SU-DHL-6 (cell line): Measurements from ENCODE around the gene ATRIP.

Experiments used
- H2AFZ ChIP-seq: fragments of 200-600 bp; sonication (generic); 2 replicates; pipeline ENCODE4 v1.6.1; 2014; ENCODE audit warnings: low read depth, mild to moderate bottlenecking, moderate library complexity, mixed read lengths, antibody characterized with exemption, low read length; ENCODE audit not compliant: severe bottlenecking
- H3F3A ChIP-seq: fragments of 200-600 bp; shearing (Covaris generic); 2 replicates; pipeline ENCODE4 v1.6.0; 2016; ENCODE audit warnings: antibody characterized with exemption, mild to moderate bottlenecking; ENCODE audit not compliant: insufficient read depth
- H3K27ac ChIP-seq: fragments of 200-600 bp; sonication (generic); 2 replicates; pipeline ENCODE4 v1.5.1; 2016; ENCODE audit warnings: low read depth, mild to moderate bottlenecking, low read length, moderate library complexity, mixed read lengths
- H3K27me3 ChIP-seq: fragments of 200-600 bp; sonication (generic), shearing (Covaris generic); 2 replicates; pipeline ENCODE4 v1.6.0; 2014; ENCODE audit warnings: mild to moderate bottlenecking, low read length
- H3K36me3 ChIP-seq: fragments of 200-600 bp; sonication (generic); 2 replicates; pipeline ENCODE4 v1.6.1; 2014; ENCODE audit warnings: mild to moderate bottlenecking, low read length, mixed read lengths
- H3K4me2 ChIP-seq: fragments of 300-600, 200-600 bp; shearing (Covaris generic), sonication (generic); 2 replicates; pipeline ENCODE4 v1.6.0; 2014; ENCODE audit warnings: low read length, low read depth, mild to moderate bottlenecking; ENCODE audit not compliant: poor library complexity, severe bottlenecking
- H3K4me3 ChIP-seq: fragments of 200-600 bp; sonication (generic); 2 replicates; pipeline ENCODE4 v1.5.1; 2014; ENCODE audit warnings: antibody characterized with exemption, low read length, mild to moderate bottlenecking, mixed read lengths; ENCODE audit not compliant: insufficient read depth, poor library complexity, severe bottlenecking
- H3K79me2 ChIP-seq: fragments of 200-600 bp; sonication (generic); 2 replicates; pipeline ENCODE4 v1.6.1; 2014; ENCODE audit warnings: mild to moderate bottlenecking, low read length, moderate library complexity; ENCODE audit not compliant: insufficient read depth
- H3K9ac ChIP-seq: fragments of 200-600 bp; sonication (generic); 2 replicates; pipeline ENCODE4 v1.7.0; 2014; ENCODE audit warnings: mild to moderate bottlenecking, low read length
- H3K9me2 ChIP-seq: fragments of 200-600 bp; sonication (generic); replicated peaks from 2 replicates; pipeline ENCODE4 v1.6.1; 2014; ENCODE audit warnings: low read length; ENCODE audit not compliant: insufficient read depth
- H3K9me3 ChIP-seq: fragments of 200-600 bp; sonication (generic); 2 replicates; pipeline ENCODE4 v1.6.1; 2014; ENCODE audit warnings: low read length, mixed read lengths; ENCODE audit not compliant: insufficient read depth
- H4K20me1 ChIP-seq: fragments of 200-600 bp; sonication (generic); 2 replicates; pipeline ENCODE4 v1.6.1; 2014; ENCODE audit warnings: low read depth, mild to moderate bottlenecking, antibody characterized with exemption, low read length, moderate library complexity, mixed read lengths
- CTCF ChIP-seq: fragments of 200-600 bp; sonication (generic); IDR thresholded peaks from one replicate; pipeline ENCODE4 v1.5.1; 2017; ENCODE audit warnings: antibody characterized with exemption, mild to moderate bottlenecking, low read length, moderate library complexity; ENCODE audit not compliant: insufficient read depth, poor library complexity, severe bottlenecking
- EZH2phosphoT487 ChIP-seq: fragments of 200-600 bp; sonication (generic), shearing (Covaris generic); conservative IDR thresholded peaks from 2 replicates; pipeline ENCODE4 v1.6.1; 2018; ENCODE audit warnings: mild to moderate bottlenecking, antibody characterized with exemption, low read length, moderate library complexity, mixed read lengths

ATRIP gene

DNA sequence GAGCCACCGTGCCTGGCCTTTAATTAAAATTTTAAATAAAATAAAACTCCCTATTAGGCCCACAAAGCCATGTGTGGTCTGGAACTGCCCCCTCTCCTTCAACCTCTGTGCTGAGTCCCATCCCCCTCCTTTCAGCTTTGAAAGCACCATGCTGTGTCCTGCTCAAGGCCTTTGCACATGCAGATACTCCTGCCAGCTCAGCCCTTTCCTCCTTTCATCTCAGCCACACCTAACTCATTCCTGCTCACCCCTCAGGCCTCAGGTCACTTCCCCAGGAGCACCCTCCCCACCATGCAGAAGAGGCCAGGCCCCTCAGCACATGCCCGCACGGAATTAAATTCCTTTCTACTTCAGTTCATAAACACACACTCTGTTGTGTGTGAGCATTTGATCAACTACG lies 28.1 kb downstream of the ATRIP start:
- Histone ChIP-seq H3K9me3 (no peaks in the 10 kb centered on the region), H3K9ac (no peak overlapping the region), H3K27me3 (no peaks in the 10 kb centered on the region), H3K36me3 (no peaks in the 10 kb centered on the region), H4K20me1 (no peaks in the 10 kb centered on the region), H2AFZ (no peak overlapping the region), H3F3A (peaks cover 17% of the 10 kb centered on the region), H3K9me2 (no peaks in the 10 kb centered on the region), H3K4me3 (no peak overlapping the region), H3K27ac (no peak overlapping the region), H3K79me2 (0 out of 2 replicates have a peak, but pooled peaks cover 3% of the 10 kb centered on the region), H3K4me2 (no peak overlapping the region)
- TF ChIP-seq CTCF: no peak

GRCh38 chr3:48475188-48475587 lies 28.7 kb downstream of the ATRIP start:
- no peaks in the 10 kb centered on the region for H4K20me1 ChIP-seq
- no peaks in the 10 kb centered on the region for H3K9me2 ChIP-seq
- H3K27me3 ChIP-seq: no peaks in the 10 kb centered on the region
- H3K27ac ChIP-seq: no peak overlapping the region
- no peak overlapping the region for H3K4me2 ChIP-seq
- TF ChIP-seq EZH2phosphoT487: no peak
- TF ChIP-seq CTCF: no peak
- H3K79me2 ChIP-seq: 0 out of 2 replicates have a peak, but pooled peaks cover 3% of the 10 kb centered on the region
- no peaks in the 10 kb centered on the region for H3K9me3 ChIP-seq
- H3K9ac ChIP-seq: no peak overlapping the region
- no peak overlapping the region for H3K4me3 ChIP-seq
- H3F3A ChIP-seq: peaks cover 14% of the 10 kb centered on the region
- H3K36me3 ChIP-seq: no peaks in the 10 kb centered on the region
- H2AFZ ChIP-seq: no peak overlapping the region

DNA sequence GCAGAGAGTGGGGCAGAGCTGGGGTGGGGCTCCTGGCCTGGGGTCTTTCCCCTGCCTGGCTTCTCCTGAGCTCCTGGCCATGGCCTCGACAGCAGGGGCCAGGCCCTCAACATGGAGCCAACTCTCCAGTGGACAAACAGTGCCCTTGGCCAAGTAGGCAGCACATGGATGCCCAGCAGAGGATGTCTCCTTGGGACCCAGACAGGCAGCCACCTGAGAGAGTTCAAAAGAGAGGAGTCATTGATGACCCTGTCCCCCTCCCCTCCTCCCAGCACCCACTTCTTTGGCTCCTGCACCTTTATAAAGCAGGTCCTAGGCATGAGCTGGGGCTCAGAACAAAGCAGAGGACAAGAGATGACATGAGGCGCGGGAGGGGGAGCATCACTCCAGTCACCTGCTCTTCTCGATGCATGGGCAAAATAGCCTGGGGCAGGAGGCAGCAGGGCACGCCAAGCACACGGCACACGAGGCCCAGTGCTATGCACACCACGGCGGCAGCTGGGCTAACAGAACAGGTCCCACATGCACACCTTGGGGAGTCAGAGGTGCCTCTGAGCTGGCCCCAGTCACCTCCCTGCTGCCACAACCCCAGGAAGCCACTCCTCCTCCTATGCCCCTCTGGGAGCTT lies 30.0 kb downstream of the ATRIP start:
- no peak overlapping the region for H2AFZ ChIP-seq
- H3K27me3 ChIP-seq: no peaks in the 10 kb centered on the region
- no peaks in the 10 kb centered on the region for H3K36me3 ChIP-seq
- H4K20me1 ChIP-seq: no peaks in the 10 kb centered on the region
- TF ChIP-seq EZH2phosphoT487 (no peak), CTCF (no peak)
- H3K79me2 ChIP-seq: no peaks in the 10 kb centered on the region
- no peak overlapping the region for H3K9ac ChIP-seq
- H3K4me2 ChIP-seq: no peak overlapping the region
- H3K27ac ChIP-seq: no peak overlapping the region
- peaks cover 14% of the 10 kb centered on the region for H3F3A ChIP-seq
- no peak overlapping the region for H3K4me3 ChIP-seq
- H3K9me2 ChIP-seq: no peaks in the 10 kb centered on the region
- no peaks in the 10 kb centered on the region for H3K9me3 ChIP-seq
